BE2C (cell line): Measurements from ENCODE around the gene DDX11.

Experiments used
- DNase-seq: peaks from one replicate; pipeline ENCODE4 v3.0.0-alpha.2; 2020
- H3K27me3 ChIP-seq: fragments of 250-450 bp; sonication (Bioruptor Pico); 2 replicates; pipeline ENCODE4 v1.5.1; 2020; ENCODE audit warnings: mild to moderate bottlenecking
- H3K36me3 ChIP-seq: fragments of 250-450 bp; sonication (Bioruptor Pico); 2 replicates; pipeline ENCODE4 v1.5.1; 2020; ENCODE audit warnings: mild to moderate bottlenecking
- H3K4me1 ChIP-seq: fragments of 250-450 bp; sonication (Bioruptor Pico); 2 replicates; pipeline ENCODE4 v1.5.1; 2020
- H3K4me3 ChIP-seq: 2 replicates; pipeline ENCODE4 v1.5.1; 2011; ENCODE audit warnings: low read depth, low read length
- H3K9me3 ChIP-seq: fragments of 250-450 bp; sonication (Bioruptor Pico); 2 replicates; pipeline ENCODE4 v1.5.1; 2020
- TF ChIP-seq, protein P1 (sequence below): IDR thresholded peaks from 2 replicates; pipeline ENCODE4 v1.5.1; 2012; ENCODE audit warnings: mild to moderate bottlenecking, low read depth, low read length

DDX11 gene

DNA sequence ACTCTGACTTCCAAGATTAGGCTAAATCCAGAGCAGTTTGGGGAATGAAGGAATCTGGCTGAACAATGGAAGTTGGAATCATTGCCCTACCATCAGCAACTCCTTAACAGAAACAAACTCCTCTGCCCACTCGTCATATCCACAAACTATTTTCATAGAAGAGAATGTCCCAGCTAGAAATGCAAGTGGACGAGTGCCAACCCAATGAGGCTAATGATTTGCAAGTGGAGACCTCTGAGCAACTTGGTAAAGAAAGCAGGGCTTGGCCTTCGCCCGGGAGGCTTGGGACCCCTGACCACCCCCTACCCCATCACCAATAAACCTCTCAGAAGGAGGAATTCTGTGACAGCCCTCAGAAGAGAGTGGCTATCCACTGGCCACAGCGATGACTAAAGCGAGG, 40.0 kb upstream of the DDX11 start:
- Histone ChIP-seq H3K4me3 (no peak overlapping the region), H3K9me3 (no peaks in the 10 kb centered on the region), H3K36me3 (no peaks in the 10 kb centered on the region), H3K4me1 (no peaks in the 10 kb centered on the region), H3K27me3 (no peaks in the 10 kb centered on the region)
- TF ChIP-seq, protein P1, sequence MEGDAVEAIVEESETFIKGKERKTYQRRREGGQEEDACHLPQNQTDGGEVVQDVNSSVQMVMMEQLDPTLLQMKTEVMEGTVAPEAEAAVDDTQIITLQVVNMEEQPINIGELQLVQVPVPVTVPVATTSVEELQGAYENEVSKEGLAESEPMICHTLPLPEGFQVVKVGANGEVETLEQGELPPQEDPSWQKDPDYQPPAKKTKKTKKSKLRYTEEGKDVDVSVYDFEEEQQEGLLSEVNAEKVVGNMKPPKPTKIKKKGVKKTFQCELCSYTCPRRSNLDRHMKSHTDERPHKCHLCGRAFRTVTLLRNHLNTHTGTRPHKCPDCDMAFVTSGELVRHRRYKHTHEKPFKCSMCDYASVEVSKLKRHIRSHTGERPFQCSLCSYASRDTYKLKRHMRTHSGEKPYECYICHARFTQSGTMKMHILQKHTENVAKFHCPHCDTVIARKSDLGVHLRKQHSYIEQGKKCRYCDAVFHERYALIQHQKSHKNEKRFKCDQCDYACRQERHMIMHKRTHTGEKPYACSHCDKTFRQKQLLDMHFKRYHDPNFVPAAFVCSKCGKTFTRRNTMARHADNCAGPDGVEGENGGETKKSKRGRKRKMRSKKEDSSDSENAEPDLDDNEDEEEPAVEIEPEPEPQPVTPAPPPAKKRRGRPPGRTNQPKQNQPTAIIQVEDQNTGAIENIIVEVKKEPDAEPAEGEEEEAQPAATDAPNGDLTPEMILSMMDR = no peak
- DNase-seq = no peak

- TF ChIP-seq, protein P1 = no peak
- Histone ChIP-seq H3K27me3 (no peaks in the 10 kb centered on the region; the same call in 1 of the 2 replicates), H3K4me1 (no peaks in the 10 kb centered on the region), H3K36me3 (no peaks in the 10 kb centered on the region), H3K4me3 (no peak overlapping the region), H3K9me3 (no peaks in the 10 kb centered on the region)
- no peak for DNase-seq
Observed at GRCh38 chr12:31034372-31034771, 39.3 kb upstream of the DDX11 start.

- DNase-seq = no peak
- no peaks in the 10 kb centered on the region for H3K9me3 ChIP-seq
- no peak overlapping the region for H3K4me3 ChIP-seq
- no peaks in the 10 kb centered on the region; the same call in 1 of the 2 replicates for H3K27me3 ChIP-seq
- no peaks in the 10 kb centered on the region for H3K36me3 ChIP-seq
- H3K4me1 ChIP-seq = no peaks in the 10 kb centered on the region
- TF ChIP-seq, protein P1 = no peak
Observed at GRCh38 chr12:31035226-31035625, 38.4 kb upstream of the DDX11 start.

- no peaks in the 10 kb centered on the region for H3K9me3 ChIP-seq
- DNase-seq = no peak
- TF ChIP-seq, protein P1 = no peak
- no peaks in the 10 kb centered on the region for H3K4me1 ChIP-seq
- H3K36me3 ChIP-seq = no peaks in the 10 kb centered on the region
- H3K27me3 ChIP-seq = no peaks in the 10 kb centered on the region; the same call in 1 of the 2 replicates
- H3K4me3 ChIP-seq = no peak overlapping the region
Observed at GRCh38 chr12:31035967-31036665, 37.5 kb upstream of the DDX11 start.

DNA sequence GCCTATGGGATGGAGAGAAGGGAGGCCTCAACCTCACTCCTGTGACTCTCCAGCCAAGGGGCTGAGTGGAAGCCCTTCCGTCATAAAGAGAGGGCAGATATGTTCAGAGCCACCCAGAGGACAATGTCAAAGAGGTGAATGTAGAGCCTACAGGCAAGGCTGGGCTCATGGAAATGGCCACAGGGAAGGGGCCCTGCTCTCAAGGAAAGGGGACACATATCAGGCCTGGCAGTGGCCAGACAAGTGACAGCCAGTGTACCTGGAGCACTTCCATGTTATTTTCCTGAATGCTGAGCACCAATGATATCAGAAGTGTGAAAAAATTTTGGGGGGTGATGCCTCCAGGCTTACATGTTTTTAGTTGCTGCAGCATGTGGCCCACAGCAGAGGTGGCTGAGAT, 36.6 kb upstream of the DDX11 start:
- TF ChIP-seq, protein P1 = no peak
- Histone ChIP-seq H3K4me3 (no peak overlapping the region), H3K27me3 (no peaks in the 10 kb centered on the region; the same call in 1 of the 2 replicates), H3K9me3 (no peaks in the 10 kb centered on the region), H3K4me1 (no peaks in the 10 kb centered on the region), H3K36me3 (no peaks in the 10 kb centered on the region)
- DNase-seq = no peak

DNA sequence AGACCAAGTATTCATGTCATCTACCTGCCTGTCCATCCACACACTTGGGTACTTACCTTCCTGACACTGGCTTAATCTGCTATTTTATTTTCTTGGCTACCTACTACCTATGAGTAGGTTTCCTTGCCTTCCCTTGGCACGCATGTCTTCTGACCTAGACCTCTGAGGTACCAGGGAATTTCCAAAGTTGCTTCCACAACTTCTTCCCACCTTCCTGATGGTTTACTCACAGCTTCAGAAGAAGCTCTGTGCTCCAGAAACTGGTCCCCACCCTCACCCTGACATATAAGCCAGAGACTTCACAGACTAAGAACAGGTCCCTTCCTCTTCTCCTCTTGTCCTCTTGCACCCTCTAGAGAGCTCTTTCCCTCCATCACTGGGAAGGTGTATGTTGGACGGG, 35.7 kb upstream of the DDX11 start:
- H3K4me1 ChIP-seq = no peaks in the 10 kb centered on the region
- TF ChIP-seq, protein P1 = no peak
- H3K4me3 ChIP-seq = no peak overlapping the region
- no peak for DNase-seq
- no peaks in the 10 kb centered on the region for H3K36me3 ChIP-seq
- H3K9me3 ChIP-seq = no peaks in the 10 kb centered on the region
- no peaks in the 10 kb centered on the region; the same call in 1 of the 2 replicates for H3K27me3 ChIP-seq
